ENCODE measurements around the gene ZNF10.

ZNF10 gene

DNA sequence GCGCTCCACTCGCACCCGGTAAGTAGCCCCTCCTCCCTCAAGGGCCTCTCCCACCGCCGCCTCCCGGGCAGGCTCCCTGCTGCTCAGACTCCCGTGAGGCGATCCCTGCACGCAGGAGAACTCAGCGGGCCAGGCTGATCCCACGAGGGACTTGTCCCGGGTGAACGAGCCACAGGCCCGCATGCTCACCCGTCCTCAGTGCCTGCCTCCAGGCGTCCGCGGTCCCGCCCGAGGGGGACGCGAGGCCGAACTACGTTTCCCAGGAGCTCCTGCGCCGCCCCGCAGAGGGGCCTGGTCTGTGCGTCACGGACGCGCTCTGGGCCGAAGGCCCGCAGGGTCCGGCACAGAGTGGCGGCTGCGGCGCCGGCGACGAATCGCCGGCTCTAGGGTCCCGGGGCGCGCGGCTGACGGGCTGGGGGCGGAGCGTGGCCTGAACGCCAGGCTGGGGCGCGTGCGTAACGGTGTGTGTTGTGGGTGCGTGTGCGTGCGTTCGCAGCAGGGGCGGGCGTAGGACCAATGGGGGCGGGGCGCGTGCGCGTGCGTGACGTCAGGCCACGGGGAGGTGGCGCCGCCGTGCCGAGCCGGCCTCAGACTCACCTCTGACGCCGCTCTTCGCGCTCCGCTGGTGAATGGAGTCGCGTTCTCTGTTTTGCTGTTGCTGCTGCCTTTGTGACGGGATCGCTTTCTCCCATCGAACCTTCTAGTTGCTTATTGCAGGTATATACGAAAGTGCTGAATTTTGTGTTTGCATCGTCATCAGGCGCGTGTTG, at the start of gene ZNF10, which contains the start of gene ZNF891:
TSS of gene ZNF10 (plus strand) at position 590 of the 770 bp plus-strand sequence. CDS start 13,866 bp downstream, outside the sequence.
TSS of gene ZNF891 (minus strand) at position 237 of the 770 bp plus-strand sequence. CDS start 8,356 bp downstream, outside the sequence.
- FAIRE-seq, result no peak

DNA sequence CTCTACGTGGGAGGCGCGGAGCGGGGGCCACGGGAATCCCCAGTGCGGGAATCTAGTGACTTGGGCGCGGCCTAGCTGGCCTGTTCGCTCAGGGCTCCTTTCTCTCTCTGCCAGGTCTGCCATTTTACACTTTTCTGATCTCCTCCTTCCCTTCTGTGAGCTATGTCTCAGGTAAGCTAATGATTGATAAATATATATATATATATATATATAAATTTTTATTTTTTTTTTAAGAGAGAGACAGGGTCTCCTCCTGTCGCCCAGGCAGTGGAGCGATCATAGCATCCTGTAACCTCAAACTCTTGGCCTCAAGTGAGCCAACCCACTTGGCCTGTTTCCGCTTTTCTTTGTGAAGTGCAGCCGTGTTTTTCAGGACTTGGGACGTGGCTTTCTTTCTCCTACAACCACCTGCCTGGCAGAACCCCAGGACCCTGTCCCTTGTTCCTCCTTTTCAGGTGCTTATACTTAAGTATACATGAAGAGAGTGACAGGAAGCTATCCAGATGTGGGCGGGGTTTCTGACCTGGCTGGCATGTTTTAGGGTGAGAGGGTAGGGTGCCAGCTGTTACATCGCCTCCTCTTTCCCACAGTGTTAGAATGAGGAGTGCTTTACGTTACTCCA, 49.2 kb upstream of the ZNF10 start:
- FAIRE-seq, result no peak

DNA sequence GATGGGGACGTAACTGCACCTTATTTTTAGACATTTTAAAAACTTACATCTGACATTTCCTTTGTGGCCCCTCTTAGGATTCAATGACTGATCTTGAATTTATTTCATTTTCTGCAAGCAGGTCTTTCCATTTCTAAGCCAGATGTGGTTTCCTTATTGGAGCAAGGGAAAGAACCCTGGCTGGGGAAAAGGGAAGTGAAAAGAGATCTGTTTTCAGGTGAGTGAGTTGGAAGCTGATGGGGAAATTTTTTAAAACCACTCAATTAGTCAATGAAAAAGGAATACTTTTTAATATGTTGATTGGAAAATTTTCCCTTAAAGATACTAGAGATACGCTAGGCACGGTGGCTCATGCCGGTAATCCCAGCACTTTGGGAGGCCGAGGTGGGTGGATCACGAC, 47.1 kb upstream of the ZNF10 start:
- FAIRE-seq, result no peak

DNA sequence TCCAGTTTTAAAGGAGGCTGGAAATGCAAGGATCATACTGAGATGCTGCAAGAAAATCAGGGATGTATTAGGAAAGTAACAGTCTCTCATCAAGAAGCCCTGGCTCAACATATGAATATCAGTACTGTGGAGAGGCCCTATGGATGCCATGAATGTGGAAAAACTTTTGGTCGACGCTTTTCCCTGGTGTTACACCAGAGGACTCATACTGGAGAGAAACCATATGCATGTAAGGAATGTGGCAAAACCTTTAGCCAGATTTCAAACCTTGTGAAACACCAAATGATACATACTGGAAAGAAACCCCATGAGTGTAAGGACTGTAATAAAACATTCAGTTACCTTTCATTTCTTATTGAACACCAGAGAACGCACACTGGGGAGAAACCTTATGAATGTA, 24.8 kb upstream of the ZNF10 start:
- no peak for FAIRE-seq

DNA sequence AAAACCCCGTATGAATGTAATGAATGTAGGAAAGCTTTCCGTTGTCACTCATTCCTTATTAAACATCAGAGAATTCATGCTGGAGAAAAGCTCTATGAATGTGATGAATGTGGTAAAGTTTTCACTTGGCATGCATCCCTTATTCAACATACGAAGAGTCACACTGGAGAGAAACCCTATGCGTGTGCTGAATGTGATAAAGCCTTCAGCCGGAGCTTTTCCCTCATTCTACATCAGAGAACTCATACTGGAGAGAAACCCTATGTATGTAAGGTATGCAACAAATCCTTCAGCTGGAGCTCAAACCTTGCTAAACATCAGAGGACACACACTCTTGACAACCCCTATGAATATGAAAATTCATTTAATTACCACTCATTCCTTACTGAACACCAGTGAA, 24.2 kb upstream of the ZNF10 start:
- FAIRE-seq, result no peak

DNA sequence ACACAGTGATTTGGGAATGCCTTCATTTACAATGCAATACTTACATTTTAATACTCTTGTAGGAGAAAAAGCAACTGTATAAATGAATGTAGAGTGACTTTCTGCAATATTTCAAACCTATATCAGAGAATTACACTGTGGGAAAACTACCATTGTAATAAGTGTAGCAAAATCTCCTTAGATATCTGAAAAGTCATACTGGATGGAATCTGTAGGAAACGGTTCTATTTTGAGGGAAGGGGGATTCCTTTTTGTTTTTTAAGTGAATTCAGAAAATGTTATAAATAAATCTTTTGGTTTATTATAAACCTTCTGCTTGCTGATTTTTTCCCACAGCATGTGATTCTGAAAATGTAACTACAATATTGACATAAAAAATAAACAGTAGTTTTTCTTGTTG, 23.3 kb upstream of the ZNF10 start:
- no peak for FAIRE-seq

DNA sequence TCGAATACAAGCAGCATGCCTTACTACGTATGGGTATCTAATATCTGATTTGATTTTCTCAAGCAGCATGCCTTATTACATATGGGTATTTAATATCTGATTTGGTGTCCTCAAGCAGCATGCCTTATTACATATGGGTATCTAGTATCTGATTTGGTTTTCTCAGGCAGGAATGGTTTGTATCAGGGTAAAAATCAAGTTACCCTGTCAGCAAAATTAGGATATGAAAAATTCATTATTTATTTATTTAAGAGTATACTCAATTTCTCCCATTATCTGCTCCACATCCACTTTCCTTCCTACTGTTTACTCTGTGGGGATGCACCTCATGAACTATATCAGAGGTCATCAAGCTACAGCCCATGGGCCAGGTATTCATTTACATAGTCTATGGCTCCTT, 22.3 kb upstream of the ZNF10 start:
- no peak for FAIRE-seq

DNA sequence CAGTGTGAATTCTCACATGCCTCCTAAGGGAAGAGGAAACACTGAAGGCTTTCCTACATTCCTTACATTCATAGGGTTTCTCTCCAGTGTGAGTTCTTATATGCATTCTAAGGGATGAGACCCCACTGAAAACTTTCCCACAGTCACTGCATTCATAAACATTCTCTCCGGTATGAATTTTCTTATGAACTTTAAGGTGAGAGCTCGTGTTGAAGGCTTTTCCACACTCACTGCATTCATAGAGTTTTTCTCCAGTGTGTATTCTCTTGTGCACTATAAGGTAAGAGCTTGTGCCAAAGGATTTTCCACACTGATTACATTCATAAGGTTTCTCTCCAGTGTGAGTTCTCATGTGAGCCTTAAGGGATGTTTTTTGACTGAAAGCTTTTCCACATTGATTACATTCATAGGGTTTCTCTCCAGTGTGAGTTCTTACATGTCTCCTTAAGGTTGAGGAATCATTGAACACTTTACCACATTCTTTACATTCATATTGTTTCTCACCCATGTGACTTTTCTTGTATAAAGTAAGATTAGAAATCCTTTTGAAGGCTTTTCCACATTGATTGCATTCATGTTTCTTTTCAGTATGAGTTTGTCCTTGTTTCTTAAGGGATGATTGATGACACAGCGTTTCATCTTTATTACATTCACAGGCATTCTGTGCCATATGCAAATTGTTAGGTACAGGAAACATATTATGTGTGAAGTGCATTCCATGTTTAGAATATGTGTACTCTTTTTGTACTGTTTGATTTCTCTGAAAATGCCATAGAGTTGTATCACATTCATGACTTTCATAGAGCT, 9.8 kb upstream of the ZNF10 start:
- no peak for FAIRE-seq

DNA sequence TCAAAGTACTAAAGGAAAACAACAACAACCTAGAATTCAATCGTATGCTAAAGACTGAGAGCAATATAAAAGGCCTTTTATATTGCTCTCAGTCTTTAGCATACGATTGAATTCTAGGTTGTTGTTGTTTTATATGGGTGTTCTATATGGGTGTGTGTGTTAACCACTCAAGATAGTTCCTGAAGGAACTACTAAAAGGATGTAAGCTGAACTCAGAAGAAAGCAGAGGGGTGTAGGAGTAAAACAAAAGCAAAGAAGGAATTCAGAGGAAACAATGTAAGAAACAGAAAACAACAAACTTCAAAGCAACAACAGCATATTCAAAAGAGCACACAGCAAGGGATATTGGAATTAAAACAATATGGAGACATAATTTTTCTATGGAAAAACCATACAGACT, 5.8 kb upstream of the ZNF10 start:
- FAIRE-seq, result no peak

DNA sequence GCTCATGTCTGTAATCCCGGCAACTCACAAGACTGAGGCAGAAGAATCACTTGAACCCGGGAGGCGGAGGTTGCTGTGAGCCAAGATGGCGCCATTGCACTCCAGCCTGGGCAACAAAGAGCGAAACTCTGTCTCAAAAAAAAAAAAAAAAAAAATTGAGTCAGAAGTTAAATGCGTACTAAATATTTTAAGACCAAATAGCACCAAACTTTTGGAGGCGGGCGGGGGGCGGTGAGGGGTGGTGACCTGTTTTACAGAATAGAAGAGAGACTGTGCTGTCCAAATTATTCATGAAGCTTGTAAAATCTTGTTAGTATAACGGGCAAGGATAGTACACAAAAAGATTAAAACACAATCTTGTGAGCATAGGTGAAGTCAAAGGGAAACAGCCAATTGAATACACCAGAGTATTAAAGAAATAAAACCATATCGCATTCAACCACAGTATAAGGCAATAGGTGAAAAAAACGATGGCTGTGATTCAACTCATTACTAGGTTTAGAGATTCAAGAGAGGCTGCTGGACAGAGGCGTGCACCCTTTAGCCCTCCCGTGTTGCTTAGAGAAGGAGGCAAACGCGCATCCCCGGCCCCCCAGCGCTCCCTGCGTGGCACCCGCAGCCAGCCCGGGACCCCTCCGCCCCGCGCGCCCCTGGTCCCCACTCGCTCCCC, 924 bp upstream of the ZNF10 start:
- FAIRE-seq, result no peak

DNA sequence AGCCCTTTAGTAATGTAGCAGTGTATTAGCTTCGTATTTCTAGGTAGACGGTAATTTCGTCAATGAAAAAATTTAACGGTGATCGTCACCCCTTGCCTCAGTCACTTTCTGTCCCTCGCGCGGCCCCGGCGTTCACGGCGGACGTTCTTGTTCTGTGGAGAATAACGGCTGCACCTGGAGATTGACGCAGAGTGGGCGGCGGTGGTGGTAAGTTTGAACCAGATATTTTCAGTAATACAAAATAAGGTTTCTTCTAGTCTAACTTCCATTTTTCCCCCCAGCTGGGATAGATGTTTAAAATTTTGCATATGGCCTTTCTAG, 341 bp downstream of the ZNF10 start:
- no peak for FAIRE-seq

DNA sequence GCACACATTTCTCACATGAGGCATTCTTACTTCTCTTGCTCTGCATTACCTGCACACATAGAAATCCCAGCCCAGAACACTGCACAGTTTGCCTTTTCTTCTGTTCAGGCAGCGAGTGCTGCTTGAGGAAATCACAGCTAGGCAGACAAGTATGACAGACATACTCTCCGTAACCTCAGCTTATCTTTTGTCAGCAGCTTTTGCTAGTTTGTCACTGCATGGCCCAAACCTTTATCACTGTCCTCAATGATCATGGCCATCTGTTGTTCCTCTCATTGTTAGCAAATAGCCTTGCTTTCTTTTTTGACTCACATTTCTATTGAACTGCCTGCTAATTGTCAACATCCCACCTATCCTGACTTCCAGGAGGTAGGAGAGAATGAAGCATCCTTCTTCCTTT, 5.3 kb downstream of the ZNF10 start:
- FAIRE-seq, result no peak

DNA sequence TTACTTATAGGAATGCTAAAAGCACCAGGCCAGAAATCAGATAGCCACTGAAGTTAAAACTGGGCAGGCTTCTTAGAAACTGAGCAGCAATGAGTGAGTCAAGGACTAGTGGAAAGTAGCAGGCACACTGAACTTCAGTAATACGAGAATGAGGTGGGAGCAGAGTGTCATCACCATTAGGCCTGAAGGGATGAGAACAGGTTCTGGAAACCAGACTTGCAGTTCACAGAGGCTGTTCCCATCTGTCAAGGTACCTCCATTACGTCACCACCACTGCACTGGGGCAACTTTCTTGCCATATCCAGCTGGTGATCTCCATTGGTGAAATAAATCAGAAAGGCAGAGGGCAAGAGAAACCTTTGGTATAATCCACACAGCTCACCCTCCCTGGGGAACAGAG, 15.6 kb downstream of the ZNF10 start:
- no peak for FAIRE-seq

DNA sequence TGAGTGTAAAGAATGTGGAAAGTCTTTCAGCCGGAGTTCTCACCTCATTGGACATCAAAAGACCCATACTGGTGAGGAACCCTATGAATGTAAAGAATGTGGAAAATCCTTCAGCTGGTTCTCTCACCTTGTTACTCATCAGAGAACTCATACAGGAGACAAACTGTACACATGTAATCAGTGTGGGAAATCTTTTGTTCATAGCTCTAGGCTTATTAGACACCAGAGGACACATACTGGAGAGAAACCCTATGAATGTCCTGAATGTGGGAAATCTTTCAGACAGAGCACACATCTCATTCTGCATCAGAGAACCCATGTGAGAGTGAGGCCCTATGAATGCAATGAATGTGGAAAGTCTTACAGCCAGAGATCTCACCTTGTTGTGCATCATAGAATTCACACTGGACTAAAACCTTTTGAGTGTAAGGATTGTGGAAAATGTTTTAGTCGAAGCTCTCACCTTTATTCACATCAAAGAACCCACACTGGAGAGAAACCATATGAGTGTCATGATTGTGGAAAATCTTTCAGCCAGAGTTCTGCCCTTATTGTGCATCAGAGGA, 25.8 kb downstream of the ZNF10 start:
- FAIRE-seq, result no peak

DNA sequence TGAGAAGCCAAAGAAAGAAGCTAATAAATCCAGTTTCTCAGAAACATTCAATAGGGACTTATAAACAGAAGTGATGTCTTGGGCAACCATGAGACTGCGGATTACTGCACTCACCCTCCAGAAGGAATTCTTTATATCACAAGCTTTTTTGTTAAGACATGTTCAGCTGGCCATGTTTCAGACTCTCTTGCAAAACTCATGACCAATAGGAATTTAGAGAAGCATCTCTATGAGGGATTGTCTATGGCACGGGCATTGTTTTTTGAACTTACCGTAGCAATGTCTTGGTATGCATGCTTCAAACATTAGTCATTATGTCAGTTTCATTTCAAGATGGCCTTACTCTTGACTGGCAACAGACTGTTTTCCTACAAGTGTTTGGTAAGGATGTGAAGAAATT, 35.3 kb downstream of the ZNF10 start:
- FAIRE-seq, result no peak

DNA sequence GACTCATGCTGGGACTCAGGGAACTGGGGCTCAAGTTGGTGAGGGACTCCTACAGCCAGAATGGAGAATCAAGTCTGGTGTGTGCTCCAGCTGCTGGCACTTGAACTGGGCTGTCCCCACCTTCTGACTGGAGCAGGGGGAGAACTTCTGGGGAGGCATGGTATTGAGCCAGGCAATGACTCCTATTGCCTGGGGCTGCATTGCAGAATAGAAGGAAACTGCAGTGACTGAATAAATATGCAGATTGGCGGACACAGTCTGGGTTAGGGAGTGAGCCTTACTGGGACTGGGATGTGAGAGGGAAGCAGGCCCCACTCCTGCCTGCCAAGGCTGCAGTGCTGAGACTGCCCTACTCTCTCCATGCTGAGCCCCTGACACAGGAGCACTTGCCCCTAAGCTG, 42.1 kb downstream of the ZNF10 start:
- no peak for FAIRE-seq

DNA sequence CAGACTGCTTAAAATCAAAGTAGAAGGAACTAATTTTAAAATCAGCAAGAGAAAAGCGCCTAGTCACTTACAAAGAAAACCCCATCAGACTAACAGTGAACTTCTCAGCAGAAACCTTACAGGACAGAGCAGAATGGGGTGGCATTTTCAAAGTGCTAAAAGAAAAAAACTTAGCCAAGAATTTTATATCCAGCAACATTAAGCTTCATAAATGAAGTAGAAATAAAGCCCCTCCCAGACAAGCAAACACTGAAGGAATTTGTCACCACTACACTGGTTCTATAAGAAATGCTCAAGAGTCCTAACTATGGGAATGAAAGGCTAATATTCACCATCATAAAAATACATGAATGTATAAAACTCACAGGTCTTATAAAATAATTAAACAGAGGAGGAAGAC, 44.5 kb downstream of the ZNF10 start:
- no peak for FAIRE-seq

DNA sequence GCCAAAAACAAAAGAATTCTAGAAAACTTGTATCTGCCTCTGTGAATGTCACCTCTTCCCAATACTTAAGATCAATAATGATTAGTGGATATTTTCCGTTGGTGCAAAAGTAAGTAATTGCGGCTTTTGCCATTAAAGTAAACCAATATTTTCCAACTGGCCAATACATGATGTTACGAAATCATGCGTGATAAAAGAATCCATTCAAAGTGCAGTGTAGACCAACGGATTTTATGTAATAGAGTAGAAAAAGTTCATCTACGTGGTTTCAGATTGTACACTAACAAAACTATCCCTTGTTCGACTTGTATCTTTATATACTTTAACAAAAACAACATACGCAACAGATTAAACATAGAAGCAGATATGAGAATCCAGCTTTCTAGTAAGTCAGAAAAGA, 50.2 kb downstream of the ZNF10 start:
- FAIRE-seq, result peak; percentile 8

DNA sequence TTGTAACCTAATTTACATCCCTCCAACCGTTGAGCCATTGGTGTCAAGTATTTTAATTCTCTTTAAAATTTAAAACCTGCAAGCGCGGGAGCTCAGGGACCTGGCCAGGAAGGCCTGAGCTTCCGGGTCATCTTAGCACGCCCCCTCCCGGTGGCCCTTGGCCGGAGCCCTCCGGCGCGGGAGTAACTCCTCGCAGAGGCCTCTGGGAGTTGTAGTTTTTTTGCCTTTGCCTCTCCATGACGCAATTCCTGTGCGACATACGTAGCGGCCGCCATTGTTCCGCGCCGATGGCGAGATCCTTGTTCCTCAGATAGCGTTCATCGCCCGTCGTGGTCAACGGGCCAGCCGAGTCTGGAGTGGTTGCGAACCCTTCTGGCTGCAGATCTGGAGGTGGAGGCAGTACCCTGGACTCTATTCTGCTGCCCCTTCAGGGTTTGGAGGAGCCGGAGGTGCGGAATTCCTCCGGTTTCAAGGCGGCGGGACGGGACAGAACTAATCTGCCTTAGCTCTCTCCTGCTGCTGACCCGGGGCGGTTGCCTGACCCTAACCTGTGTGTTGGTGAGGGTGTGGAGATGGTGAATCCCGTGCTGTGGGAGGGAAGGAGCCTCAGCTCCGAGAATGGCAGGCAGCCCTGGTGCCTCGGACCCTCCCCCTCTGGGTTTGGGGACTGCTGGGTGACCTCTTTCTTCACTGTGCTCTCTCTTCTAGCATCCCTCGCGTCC, 51.0 kb downstream of the ZNF10 start, which contains the start of gene ZNF268:
TSS of gene ZNF268 (plus strand) at position 258 of the 722 bp plus-strand sequence. CDS start 503 bp downstream, outside the sequence.
- peak; percentile 76 for FAIRE-seq

DNA sequence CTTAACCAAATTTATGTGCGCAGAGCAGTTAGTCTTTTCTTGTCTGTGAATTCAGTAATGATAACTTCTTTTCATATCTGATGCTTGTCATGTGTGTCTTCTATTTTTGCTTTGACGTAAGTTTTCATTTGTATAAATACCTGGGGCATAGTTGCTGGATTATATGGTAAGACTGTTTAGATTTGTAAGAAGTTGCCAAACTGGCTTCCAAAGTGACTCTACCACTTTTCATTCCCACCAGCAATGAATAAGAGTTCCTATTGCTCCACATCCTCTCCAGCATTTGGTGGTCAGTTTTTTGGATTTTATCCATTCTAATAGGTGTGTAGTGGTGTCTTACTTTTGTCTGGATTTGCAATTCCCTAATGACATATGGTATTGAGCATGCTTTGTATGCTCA, 59.7 kb downstream of the ZNF10 start:
- no peak for FAIRE-seq

DNA sequence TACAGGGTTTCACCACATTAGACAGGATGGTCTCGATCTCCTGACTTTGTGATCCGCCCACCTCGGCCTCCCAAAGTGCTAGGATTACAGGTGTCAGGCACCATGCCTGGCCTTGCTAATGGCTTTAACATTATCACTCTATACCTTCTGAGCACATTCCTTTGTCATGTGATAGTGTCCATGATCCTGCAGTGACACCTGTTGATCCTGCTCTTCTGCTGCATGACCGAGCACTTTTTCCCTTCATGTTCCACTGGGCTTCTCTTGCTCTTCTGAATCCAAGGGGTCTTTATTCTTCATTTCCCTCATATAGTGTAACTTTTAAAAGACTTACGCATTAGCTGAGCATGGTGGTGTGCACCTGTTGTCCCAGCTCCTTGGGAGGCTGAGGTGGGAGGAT, 62.4 kb downstream of the ZNF10 start:
- no peak for FAIRE-seq

DNA sequence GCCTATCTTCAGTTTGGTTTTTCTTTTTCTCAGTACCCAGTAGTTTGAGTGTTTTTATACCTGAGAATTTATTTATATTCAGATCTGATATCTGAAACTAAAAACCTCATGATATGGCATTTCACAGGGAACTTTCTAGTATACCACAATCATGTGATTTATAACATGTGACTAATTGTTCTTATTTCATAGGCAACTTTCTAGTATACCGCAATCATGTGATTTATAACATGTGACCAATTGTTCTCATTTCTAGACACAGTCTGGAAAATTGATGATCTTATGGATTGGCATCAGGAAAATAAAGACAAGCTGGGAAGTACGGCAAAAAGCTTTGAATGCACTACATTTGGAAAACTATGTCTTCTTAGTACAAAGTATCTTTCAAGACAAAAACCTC, 71.5 kb downstream of the ZNF10 start:
- no peak for FAIRE-seq

Data from endometrium (tissue), 2 donors.